ENCODE results near the gene DLGAP3.

DNA sequence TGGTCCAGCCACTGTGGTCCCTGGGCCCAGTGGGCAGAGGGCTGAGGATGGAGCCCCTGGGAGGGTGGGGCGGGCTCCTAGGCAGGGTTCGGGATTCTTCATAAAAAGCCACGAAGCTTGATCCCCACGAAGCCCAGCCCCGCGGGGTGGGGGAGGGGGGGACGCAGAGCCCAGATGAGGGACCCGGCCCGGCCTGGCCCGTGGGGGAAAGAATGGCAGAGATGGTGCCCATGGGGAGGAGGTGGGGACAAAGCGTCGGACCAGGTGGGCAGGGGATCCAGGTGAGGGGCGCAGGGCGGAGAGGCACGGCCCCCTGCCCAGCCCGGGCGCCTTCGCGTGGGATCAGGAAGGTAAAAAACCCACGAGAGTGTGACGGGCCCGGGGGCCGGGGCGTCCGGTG, 63.9 kb downstream of the DLGAP3 start:
- TF ChIP-seq, protein P1, sequence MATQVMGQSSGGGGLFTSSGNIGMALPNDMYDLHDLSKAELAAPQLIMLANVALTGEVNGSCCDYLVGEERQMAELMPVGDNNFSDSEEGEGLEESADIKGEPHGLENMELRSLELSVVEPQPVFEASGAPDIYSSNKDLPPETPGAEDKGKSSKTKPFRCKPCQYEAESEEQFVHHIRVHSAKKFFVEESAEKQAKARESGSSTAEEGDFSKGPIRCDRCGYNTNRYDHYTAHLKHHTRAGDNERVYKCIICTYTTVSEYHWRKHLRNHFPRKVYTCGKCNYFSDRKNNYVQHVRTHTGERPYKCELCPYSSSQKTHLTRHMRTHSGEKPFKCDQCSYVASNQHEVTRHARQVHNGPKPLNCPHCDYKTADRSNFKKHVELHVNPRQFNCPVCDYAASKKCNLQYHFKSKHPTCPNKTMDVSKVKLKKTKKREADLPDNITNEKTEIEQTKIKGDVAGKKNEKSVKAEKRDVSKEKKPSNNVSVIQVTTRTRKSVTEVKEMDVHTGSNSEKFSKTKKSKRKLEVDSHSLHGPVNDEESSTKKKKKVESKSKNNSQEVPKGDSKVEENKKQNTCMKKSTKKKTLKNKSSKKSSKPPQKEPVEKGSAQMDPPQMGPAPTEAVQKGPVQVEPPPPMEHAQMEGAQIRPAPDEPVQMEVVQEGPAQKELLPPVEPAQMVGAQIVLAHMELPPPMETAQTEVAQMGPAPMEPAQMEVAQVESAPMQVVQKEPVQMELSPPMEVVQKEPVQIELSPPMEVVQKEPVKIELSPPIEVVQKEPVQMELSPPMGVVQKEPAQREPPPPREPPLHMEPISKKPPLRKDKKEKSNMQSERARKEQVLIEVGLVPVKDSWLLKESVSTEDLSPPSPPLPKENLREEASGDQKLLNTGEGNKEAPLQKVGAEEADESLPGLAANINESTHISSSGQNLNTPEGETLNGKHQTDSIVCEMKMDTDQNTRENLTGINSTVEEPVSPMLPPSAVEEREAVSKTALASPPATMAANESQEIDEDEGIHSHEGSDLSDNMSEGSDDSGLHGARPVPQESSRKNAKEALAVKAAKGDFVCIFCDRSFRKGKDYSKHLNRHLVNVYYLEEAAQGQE (IDR thresholded peaks at IDR 0.05; ENCODE audit: low read depth), result no peak
- no peak for TF ChIP-seq FOSL1 (IDR thresholded peaks at IDR 0.05; ENCODE audit: low read depth)

All from HCT116 (cell line).